ENCODE data around the gene ANKRD63. TPM values are rescaled to one million over a fixed set of nuclear protein-coding genes. Genes with fewer than 3 reads are reported as not detected.

Gene ANKRD63
- total RNA-seq, 1 experiment from 2014 or later, result 0.46 TPM

DNA sequence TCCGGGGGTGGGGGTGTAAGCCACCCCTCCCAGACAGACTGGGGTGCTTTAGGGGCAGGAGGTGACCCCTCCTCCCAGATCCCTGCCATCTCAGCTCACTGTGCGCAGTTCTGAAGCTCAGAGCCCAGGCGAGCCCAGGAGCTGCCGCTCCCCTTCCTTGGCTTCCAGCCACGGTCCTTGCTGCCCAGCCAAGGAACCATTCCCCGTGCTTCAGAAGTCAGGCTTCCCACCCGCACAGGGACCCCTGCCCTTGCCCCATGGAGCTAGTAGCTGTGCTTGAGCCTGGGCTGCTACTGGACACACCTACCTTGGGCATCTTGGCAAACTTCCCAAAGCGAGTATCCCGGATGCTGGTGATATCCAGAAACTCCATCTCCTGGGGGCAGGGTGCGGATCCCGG lies 20.1 kb upstream of the ANKRD63 start:
- H4K8ac ChIP-seq (replicated peaks; ENCODE audit: insufficient read length, low read depth, low read length), result no peak overlapping the region
- H3K23me2 ChIP-seq (ENCODE audit: insufficient read length, low read depth, low read length, poor library complexity, severe bottlenecking), result no peaks in the 10 kb centered on the region
- DNase-seq, result no peak
- H3K4ac ChIP-seq (ENCODE audit: low read depth, low read length), result no peak overlapping the region
- no peak overlapping the region for H3K9ac ChIP-seq (ENCODE audit: extremely low read depth, insufficient read length, low read length)
- no peak overlapping the region for H3K56ac ChIP-seq (ENCODE audit: insufficient read length, low read depth, low read length)
- H3K79me1 ChIP-seq (ENCODE audit: insufficient read depth, low read depth, low read length, poor library complexity, severe bottlenecking), result no peaks in the 10 kb centered on the region
- H2AFZ ChIP-seq (ENCODE audit: low read length), result no peak overlapping the region
- H4K20me1 ChIP-seq (ENCODE audit: control insufficient read depth, insufficient read depth, insufficient read length), result no peaks in the 10 kb centered on the region
- WGBS (ENCODE audit: extremely low coverage, insufficient read length, low lambda C conversion rate), result no CpG with 5 or more reads among the region's 11 CpGs
- H3K27me3 Mint-ChIP-seq (ENCODE audit: low read depth), result peaks cover 13% of the 10 kb centered on the region
- peaks cover 2 to 16% (median 5%) of the 10 kb centered on the region in 3 experiments; a peak in 5 of 7 replicates for H3K36me3 Mint-ChIP-seq (ENCODE audit: insufficient read depth in 1 of 3, low read depth in 3 of 3)
- peaks cover 5% of the 10 kb centered on the region; the same call in 1 of the 2 replicates for H3K4me1 ChIP-seq (ENCODE audit: insufficient read depth, low read length)
- H2BK12ac ChIP-seq (ENCODE audit: insufficient read length, low read depth, low read length), result no peak overlapping the region
- no peak overlapping the region for H2BK15ac ChIP-seq (ENCODE audit: low read depth, low read length)
- H2BK120ac ChIP-seq (ENCODE audit: low read depth, low read length, poor library complexity, severe bottlenecking), result no peak overlapping the region
- no peaks in the 10 kb centered on the region for H3K27me3 ChIP-seq (ENCODE audit: insufficient read depth, low read length)
- TF ChIP-seq, protein P1, sequence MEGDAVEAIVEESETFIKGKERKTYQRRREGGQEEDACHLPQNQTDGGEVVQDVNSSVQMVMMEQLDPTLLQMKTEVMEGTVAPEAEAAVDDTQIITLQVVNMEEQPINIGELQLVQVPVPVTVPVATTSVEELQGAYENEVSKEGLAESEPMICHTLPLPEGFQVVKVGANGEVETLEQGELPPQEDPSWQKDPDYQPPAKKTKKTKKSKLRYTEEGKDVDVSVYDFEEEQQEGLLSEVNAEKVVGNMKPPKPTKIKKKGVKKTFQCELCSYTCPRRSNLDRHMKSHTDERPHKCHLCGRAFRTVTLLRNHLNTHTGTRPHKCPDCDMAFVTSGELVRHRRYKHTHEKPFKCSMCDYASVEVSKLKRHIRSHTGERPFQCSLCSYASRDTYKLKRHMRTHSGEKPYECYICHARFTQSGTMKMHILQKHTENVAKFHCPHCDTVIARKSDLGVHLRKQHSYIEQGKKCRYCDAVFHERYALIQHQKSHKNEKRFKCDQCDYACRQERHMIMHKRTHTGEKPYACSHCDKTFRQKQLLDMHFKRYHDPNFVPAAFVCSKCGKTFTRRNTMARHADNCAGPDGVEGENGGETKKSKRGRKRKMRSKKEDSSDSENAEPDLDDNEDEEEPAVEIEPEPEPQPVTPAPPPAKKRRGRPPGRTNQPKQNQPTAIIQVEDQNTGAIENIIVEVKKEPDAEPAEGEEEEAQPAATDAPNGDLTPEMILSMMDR (conservative IDR thresholded peaks at IDR 0.05), result no peak
- no peak overlapping the region for H4K5ac ChIP-seq (ENCODE audit: insufficient read length, low read depth, low read length)
- H2BK20ac ChIP-seq (ENCODE audit: low read depth, low read length, poor library complexity, severe bottlenecking), result no peak overlapping the region
- no peak overlapping the region for H2BK5ac ChIP-seq (ENCODE audit: insufficient read length, low read length)
- H3K4me2 ChIP-seq (ENCODE audit: insufficient read depth, insufficient read length, low read length), result no peak overlapping the region
- no peak overlapping the region for H4K91ac ChIP-seq (ENCODE audit: insufficient read length, low read depth, low read length)
- no peak overlapping the region for H3K23ac ChIP-seq (ENCODE audit: insufficient read length, low read depth, low read length)
- no peak overlapping the region for H3K18ac ChIP-seq (ENCODE audit: insufficient read length, low read depth, low read length)
- peaks cover 22 to 30% of the 10 kb centered on the region in 2 experiments for H3K4me1 Mint-ChIP-seq
- no peak overlapping the region for H3K14ac ChIP-seq (ENCODE audit: insufficient read depth, low read length)
- H3T11ph ChIP-seq (ENCODE audit: low read length), result no peak overlapping the region
- peaks cover 15% of the 10 kb centered on the region in 2 experiments for H3K9me3 Mint-ChIP-seq
- H3K27ac Mint-ChIP-seq, result no peak overlapping the region
- no peak overlapping the region for H3K27ac ChIP-seq (ENCODE audit: insufficient read length, low read depth, low read length)
- no peak overlapping the region for H3K4me3 Mint-ChIP-seq
- H2AK5ac ChIP-seq (ENCODE audit: insufficient read length, low read length), result no peak overlapping the region
- H3K9me3 ChIP-seq (ENCODE audit: control insufficient read depth, low read depth, low read length), result no peaks in the 10 kb centered on the region
- no peaks in the 10 kb centered on the region for H3K79me2 ChIP-seq (ENCODE audit: insufficient read depth, low read length)
